Measurements from ENCODE around the gene SMIM41. TPM values are rescaled to one million over a fixed set of nuclear protein-coding genes. Genes with fewer than 3 reads are reported as not detected.

Gene SMIM41
- total and polyA plus RNA-seq, 10 of the 15 experiments (the other 5 are each of a cell fraction or from before 2014, with no cell fraction given) = not detected

- CTCF ChIA-PET = interaction anchor here (0.9 to 13.1 kb wide), 18 partner anchors 8 to 92 kb away, joined by 3 to 622 read pairs (median 6); partner anchors contain the start of genes ATG101 and NR4A1
- DNase-seq (ENCODE audit: low read depth, low spot score) = no peak
- intact Hi-C loops (cut with micrococcal nuclease; ENCODE audit: unreplicated experiment) (loop anchor here (1.0 kb wide), 2 partner anchors 33 to 58 kb away; no protein-coding TSS in a partner anchor), in situ Hi-C loops (cut with MboI) (loop anchor here (5.0 kb wide), 1 partner anchor 56 kb away; no protein-coding TSS in a partner anchor)
- H3K36me3 ChIP-seq (ENCODE audit: control insufficient read depth in 2 of 2, insufficient read depth in 2 of 2, low read length in 1 of 2) = peaks cover under 1 to 5% of the 10 kb centered on the region in 2 experiments; a peak in 2 of 4 replicates
- H4K20me1 ChIP-seq (ENCODE audit: control insufficient read depth, insufficient read depth) = no peaks in the 10 kb centered on the region
- no peaks in the 10 kb centered on the region for H3K79me2 ChIP-seq (ENCODE audit: control insufficient read depth, insufficient read depth, low read length)
- no peak overlapping the region for H3K27ac ChIP-seq (ENCODE audit: control insufficient read depth, insufficient read depth)
- ATAC-seq = peak; percentile 79
- H3K4me2 ChIP-seq (ENCODE audit: control insufficient read depth, insufficient read depth) = no peak overlapping the region
- SMC1A ChIA-PET (ENCODE audit: uncharacterized antibody, unreplicated experiment) = interaction anchor here (1.0 to 12.5 kb wide), 6 partner anchors 12 to 55 kb away, joined by 3 to 322 read pairs (median 20); partner anchors contain the start of gene ATG101
- H3K4me1 ChIP-seq (ENCODE audit: control insufficient read depth, insufficient read depth, low read length) = peaks cover 16% of the 10 kb centered on the region
- BruUV-seq (replicated peaks) = no TSS peak
- RAD21 ChIA-PET (ENCODE audit: unreplicated experiment) = interaction anchor here (0.6 to 3.7 kb wide), 15 partner anchors 14 to 60 kb away, joined by 3 to 111 read pairs (median 5); partner anchors contain the start of genes ATG101 and NR4A1
- FAIRE-seq = peak; percentile 89
- H3K9me3 ChIP-seq (replicated peaks; ENCODE audit: control insufficient read depth, insufficient read depth, low read length) = no peaks in the 10 kb centered on the region
- 24% methylated on average over 11 of the region's 11 CpGs for WGBS (ENCODE audit: insufficient coverage, insufficient replicate concordance, low lambda C conversion rate, missing lambda C conversion rate)
- H3K9ac ChIP-seq (ENCODE audit: control insufficient read depth, insufficient read depth, low read length) = no peak overlapping the region
- no peak overlapping the region for H3K4me3 ChIP-seq
- POLR2A ChIA-PET = interaction anchor here (1.4 kb wide), 1 partner anchor 11 kb away, joined by 6 read pairs; no protein-coding TSS in a partner anchor
- H3K27me3 ChIP-seq (replicated peaks in 1 of 2; ENCODE audit: control insufficient read depth in 2 of 2, insufficient read depth in 2 of 2, low read length in 1 of 2) = no peaks in the 10 kb centered on the region; a peak in 1 of 4 replicates
- no peak overlapping the region for H2AFZ ChIP-seq (ENCODE audit: control insufficient read depth, low read depth, low read length)
- TF ChIP-seq CHD2 (IDR thresholded peaks at IDR 0.05; ENCODE audit: borderline replicate concordance, low read depth, low read length) = 0 out of 2 replicates have a peak, but pooled peaks have one; percentile 34
- TF ChIP-seq YY1 (IDR thresholded peaks at IDR 0.05; ENCODE audit: low read depth, low read length) = peak; percentile 46; the same call in 1 of the 2 replicates
- peak; percentile 15; the same call in 1 of the 2 replicates for TF ChIP-seq SMARCA5 (IDR thresholded peaks at IDR 0.05)
- TF ChIP-seq PML (IDR thresholded peaks at IDR 0.05; ENCODE audit: low read length) = no peak
- no peak for TF ChIP-seq NFYB (IDR thresholded peaks at IDR 0.05; ENCODE audit: insufficient read depth, low read depth, low read length)
- TF ChIP-seq CTCF (IDR thresholded peaks at IDR 0.05 in 2 of 3, conservative IDR thresholded peaks at IDR 0.05 in 1 of 3; ENCODE audit: control insufficient read depth in 2 of 3, extremely low read depth in 1 of 3, insufficient read depth in 1 of 3, low read depth in 3 of 3, low read length in 3 of 3) = peak; percentile 91 to 98 (median 98)
- TF ChIP-seq RUNX3 (IDR thresholded peaks at IDR 0.05; ENCODE audit: low read length) = peak; percentile 38
- no peak for TF ChIP-seq CUX1 (IDR thresholded peaks at IDR 0.05; ENCODE audit: insufficient replicate concordance, low read depth, low read length)
- peak; percentile 74; the same call in 1 of the 2 replicates for TF ChIP-seq RB1 (IDR thresholded peaks at IDR 0.05; ENCODE audit: borderline replicate concordance)
- TF ChIP-seq SMAD5 (IDR thresholded peaks at IDR 0.05; ENCODE audit: low read depth) = no peak
- TF ChIP-seq ESRRA (IDR thresholded peaks at IDR 0.05; ENCODE audit: low read length) = peak; percentile 25; the same call in 1 of the 2 replicates
- no peak for TF ChIP-seq IRF5 (IDR thresholded peaks at IDR 0.05; ENCODE audit: borderline replicate concordance)
- peak; percentile 92 for TF ChIP-seq SMC3 (IDR thresholded peaks at IDR 0.05; ENCODE audit: borderline replicate concordance, low read length)
- TF ChIP-seq RAD21 (IDR thresholded peaks at IDR 0.05; ENCODE audit: insufficient read depth, low read depth, low read length) = peak; percentile 90
These were observed 3.6 kb downstream of the SMIM41 start for GRCh38 chr12:52082988-52083637.
